Adrenal gland (tissue), 12 donors: ENCODE data around the gene IL33. TPM values are rescaled to one million over a fixed set of nuclear protein-coding genes. Genes with fewer than 3 reads are reported as not detected.

ENCODE experiments used
- DNase-seq, 7 donors: peaks; one replicate each; pipeline ENCODE4 v3.0.0-alpha.2; 2019 to 2020
- H3K27ac ChIP-seq, 5 donors: fragments of 200-600 bp; sonication (generic) in 4 of 5; 1 replicate in 3 of 5; 2 replicates in 2 of 5; pipeline versions ENCODE4 v1.5.1 to v1.8.0; 2016 to 2020; ENCODE audit warnings: mild to moderate bottlenecking in 1 of 5
- H3K27me3 ChIP-seq: fragments of 200-600 bp; 2 replicates; pipeline ENCODE4 v1.8.0; 2021
- H3K36me3 ChIP-seq, 2 donors: fragments of 200-600 bp; replicated peaks in 1 of 2; 1 replicate in 1 of 2; 2 replicates in 1 of 2; pipeline versions ENCODE4 v1.5.1 to v1.8.0; 2018 to 2022
- H3K4me1 ChIP-seq, 2 donors: fragments of 200-600 bp; replicated peaks in 1 of 2; 1 replicate in 1 of 2; 2 replicates in 1 of 2; pipeline versions ENCODE4 v1.5.1 to v1.8.0; 2018 to 2021
- H3K4me3 ChIP-seq, 4 donors: fragments of 200-600 bp; sonication (generic) in 3 of 4; one replicate each; pipeline ENCODE4 v1.5.1; 2016 to 2018
- H3K9me3 ChIP-seq, 3 donors: fragments of 200-600 bp; sonication (generic) in 1 of 3; replicated peaks in 1 of 3; 1 replicate in 2 of 3; 2 replicates in 1 of 3; pipeline versions ENCODE4 v1.5.1 to v1.8.0; 2016 to 2021
- POLR2A ChIP-seq, 2 donors: fragments of 450-650 bp; IDR thresholded peaks; one replicate each; pipeline ENCODE4 v1.6.1; 2017; ENCODE audit warnings: antibody characterized with exemption in 2 of 2, mild to moderate bottlenecking in 2 of 2, moderate library complexity in 1 of 2
- WGBS, 4 donors: extraction: QIAGEN DNeasy Blood & Tissue Kit in 2 of 4; methylation state at CpG; one replicate each; pipeline versions ENCODE4 v1.1.5 to v1.1.7; 2013 to 2017; 5-methylcytosine and 5-hydroxymethylcytosine counted together
- intact Hi-C, 2 donors: fragments of 100-400 bp; cut with DNase I; formaldehyde crosslinking; loops; one replicate each; pipeline versions ENCODE4 v1.14.1 to v1.15.0; 2022 to 2023
- polyA plus RNA-seq, 3 donors: library from polyadenylated mRNA; stranded (reverse); fragments of 200-250 nt in 2 of 3; fragments of 350-450 nt in 1 of 3; fragmentation: Illumina TruSeq in 1 of 3; extraction: RNeasy Lipid Tissue Mini Kit (QIAGEN cat#74804) in 1 of 3; gene quantifications; one replicate each; pipeline ENCODE4 v1.2.3, GENCODE V29; 2013 to 2014
- total RNA-seq, 9 donors: library from RNA; depleted of rRNA in 4 of 9; stranded (reverse); fragments of >200 nt in 4 of 9; fragments of 120-200 nt in 1 of 9; fragmentation: NEBNext Ultra II Directional in 1 of 9; extraction: Animal tissue kit (Norgen Biotek cat#: 25700) in 1 of 9; gene quantifications; one replicate each; pipeline versions ENCODE4 v1.1.0 to v1.2.4, GENCODE V29; 2013 to 2023
- TF ChIP-seq, protein P1 (sequence below), 6 experiments: fragments of 450-650 bp in 4 of 6; fragments of 200-600 bp in 2 of 6; sonication (generic) in 1 of 6; IDR thresholded peaks; 1 replicate in 5 of 6; 2 replicates in 1 of 6; pipeline versions ENCODE4 v1.5.1 to v1.8.0; 2016 to 2021; ENCODE audit warnings: antibody characterized with exemption in 6 of 6, mild to moderate bottlenecking in 2 of 6, moderate library complexity in 1 of 6
- donor health status: healthy with polysubstance abuse.
- donor health status: Bipolar disorder and iron deficiency.
- donor health status: DM: yes; HTN: yes; CAD: no.
- donor health status: DM: no; HTN: no; CAD: no.
- donor health status: DM: no; HTN: no; CAD: no.
- donor health status: DM: yes; HTN: yes; CAD: no.

The IL33 gene
- total and polyA plus RNA-seq, 12 donors, result 8.2 to 54.3 (median 22.2) TPM

DNA sequence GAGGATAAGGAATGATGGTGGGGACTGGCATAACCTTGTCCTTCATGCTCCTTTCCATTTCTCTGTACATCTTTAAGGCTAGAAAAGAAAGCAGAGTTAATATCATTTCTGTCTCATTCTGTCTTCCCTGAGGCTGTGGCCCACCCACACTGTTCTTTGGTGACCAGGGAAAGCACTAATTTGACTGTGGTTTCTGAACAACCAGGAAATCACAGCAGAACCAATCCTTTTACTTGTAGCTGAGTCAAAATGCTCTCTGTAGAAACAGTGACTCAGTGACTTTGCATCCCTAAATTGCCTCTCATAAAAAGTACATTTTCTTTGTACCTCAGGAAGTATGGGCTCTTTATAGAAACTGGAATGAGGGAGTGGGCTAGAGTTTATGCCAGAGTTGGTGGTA is 28.1 kb downstream of the IL33 start:
- Histone ChIP-seq H3K9me3 (no peaks in the 10 kb centered on the region), H3K27me3 (no peaks in the 10 kb centered on the region), H3K4me1 (no peaks in the 10 kb centered on the region), H3K27ac (no peak overlapping the region), H3K36me3 (no peaks in the 10 kb centered on the region), H3K4me3 (no peak overlapping the region)
- no peak for TF ChIP-seq POLR2A (IDR thresholded peaks at IDR 0.05)
- TF ChIP-seq, protein P1, sequence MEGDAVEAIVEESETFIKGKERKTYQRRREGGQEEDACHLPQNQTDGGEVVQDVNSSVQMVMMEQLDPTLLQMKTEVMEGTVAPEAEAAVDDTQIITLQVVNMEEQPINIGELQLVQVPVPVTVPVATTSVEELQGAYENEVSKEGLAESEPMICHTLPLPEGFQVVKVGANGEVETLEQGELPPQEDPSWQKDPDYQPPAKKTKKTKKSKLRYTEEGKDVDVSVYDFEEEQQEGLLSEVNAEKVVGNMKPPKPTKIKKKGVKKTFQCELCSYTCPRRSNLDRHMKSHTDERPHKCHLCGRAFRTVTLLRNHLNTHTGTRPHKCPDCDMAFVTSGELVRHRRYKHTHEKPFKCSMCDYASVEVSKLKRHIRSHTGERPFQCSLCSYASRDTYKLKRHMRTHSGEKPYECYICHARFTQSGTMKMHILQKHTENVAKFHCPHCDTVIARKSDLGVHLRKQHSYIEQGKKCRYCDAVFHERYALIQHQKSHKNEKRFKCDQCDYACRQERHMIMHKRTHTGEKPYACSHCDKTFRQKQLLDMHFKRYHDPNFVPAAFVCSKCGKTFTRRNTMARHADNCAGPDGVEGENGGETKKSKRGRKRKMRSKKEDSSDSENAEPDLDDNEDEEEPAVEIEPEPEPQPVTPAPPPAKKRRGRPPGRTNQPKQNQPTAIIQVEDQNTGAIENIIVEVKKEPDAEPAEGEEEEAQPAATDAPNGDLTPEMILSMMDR (IDR thresholded peaks at IDR 0.05), result no peak
- intact Hi-C loops, result no loop called here
- no peak for DNase-seq

DNA sequence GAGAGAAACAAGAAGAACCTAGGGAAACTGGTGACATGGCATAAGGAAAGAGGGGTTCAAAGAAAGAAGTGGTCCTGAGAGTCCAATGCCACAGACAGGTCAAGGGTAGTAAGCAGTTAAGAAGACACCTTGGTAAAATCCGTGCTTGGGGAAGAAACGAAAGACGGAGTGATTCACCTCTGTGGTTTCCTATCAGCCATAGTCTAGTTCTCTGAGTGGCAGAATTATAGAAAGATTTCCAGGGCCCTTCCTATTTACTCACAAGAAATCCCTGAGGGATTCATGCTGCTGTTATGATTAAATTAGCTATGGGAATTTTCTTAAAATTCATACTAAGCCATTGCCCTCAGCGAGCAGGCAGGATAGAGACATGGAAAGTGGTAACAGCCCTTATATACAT is 31.7 kb downstream of the IL33 start:
- TF ChIP-seq, protein P1 (IDR thresholded peaks at IDR 0.05), result no peak
- no peak for TF ChIP-seq POLR2A (IDR thresholded peaks at IDR 0.05)
- Histone ChIP-seq H3K4me1 (no peaks in the 10 kb centered on the region), H3K27ac (no peak overlapping the region), H3K4me3 (no peak overlapping the region), H3K9me3 (no peaks in the 10 kb centered on the region), H3K36me3 (no peaks in the 10 kb centered on the region), H3K27me3 (no peaks in the 10 kb centered on the region)
- no peak for DNase-seq
- intact Hi-C loops, result no loop called here
- 46 to 64% (median 54%) methylated on average over 4 of the region's 4 CpGs for WGBS, 4 donors

DNA sequence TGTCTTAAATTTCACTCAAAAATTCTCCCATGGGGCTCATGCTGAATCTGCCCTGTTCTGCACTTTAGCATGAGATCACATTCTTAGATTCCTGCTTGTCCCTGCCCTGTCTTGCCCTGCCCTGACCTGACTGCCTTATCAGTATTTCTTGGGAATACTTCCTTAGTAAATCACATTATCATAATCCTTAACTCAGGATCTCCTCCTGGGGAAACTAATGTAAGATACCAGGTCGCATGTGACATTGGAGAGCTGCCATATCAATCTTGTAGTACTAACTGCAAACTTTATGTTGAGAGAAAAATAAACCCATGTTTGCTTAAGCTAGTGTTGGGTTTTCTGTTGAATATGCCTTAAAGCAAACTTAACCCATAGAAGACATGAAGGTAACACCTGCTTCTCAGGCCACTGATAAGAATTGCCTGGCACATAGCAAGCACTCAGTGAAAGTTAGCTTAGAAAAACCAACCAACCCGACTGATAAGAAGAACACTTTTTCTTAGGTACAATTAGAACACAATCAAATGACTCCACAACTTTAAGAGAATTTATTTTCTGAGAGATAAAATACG is 53.3 kb downstream of the IL33 start:
- Histone ChIP-seq H3K27me3 (no peaks in the 10 kb centered on the region), H3K4me3 (no peak overlapping the region), H3K36me3 (no peaks in the 10 kb centered on the region), H3K4me1 (no peaks in the 10 kb centered on the region), H3K27ac (no peak overlapping the region), H3K9me3 (no peaks in the 10 kb centered on the region)
- 42 to 61% (median 49%) methylated on average over 3 of the region's 3 CpGs for WGBS, 4 donors
- intact Hi-C loops, result no loop called here
- DNase-seq, result peak in 1 of 7 donors; percentile 21
- TF ChIP-seq, protein P1 (IDR thresholded peaks at IDR 0.05), result no peak
- no peak for TF ChIP-seq POLR2A (IDR thresholded peaks at IDR 0.05)

DNA sequence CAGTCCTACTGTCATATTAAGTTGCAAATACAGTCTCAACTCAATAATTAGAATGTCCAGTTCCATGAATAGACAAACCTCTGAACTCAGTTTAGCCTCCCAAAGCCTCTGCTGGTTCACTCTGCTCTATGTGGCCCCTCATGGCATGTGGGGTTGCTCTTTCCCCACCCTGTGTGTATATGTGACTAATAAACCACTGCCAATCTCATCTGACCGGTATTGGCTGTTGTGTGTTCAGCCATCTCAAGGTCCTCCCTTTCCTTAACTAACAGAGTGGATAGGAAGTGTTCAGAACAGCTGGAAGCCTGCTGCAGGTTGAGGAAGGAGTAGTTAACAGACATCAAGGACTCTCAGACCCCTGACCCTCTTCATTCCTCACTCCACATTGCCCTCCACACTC is 55.3 kb downstream of the IL33 start:
- intact Hi-C loops, result no loop called here
- Histone ChIP-seq H3K27ac (no peak overlapping the region), H3K27me3 (no peaks in the 10 kb centered on the region), H3K36me3 (no peaks in the 10 kb centered on the region), H3K4me3 (no peak overlapping the region), H3K9me3 (no peaks in the 10 kb centered on the region), H3K4me1 (no peaks in the 10 kb centered on the region)
- WGBS, 4 donors, result 33 to 64% (median 60%) methylated on average over 1 of the region's 1 CpG
- TF ChIP-seq POLR2A (IDR thresholded peaks at IDR 0.05), result no peak
- TF ChIP-seq, protein P1 (IDR thresholded peaks at IDR 0.05), result no peak
- DNase-seq, result no peak
